ENCODE measurements around the gene LIN54.

DNA sequence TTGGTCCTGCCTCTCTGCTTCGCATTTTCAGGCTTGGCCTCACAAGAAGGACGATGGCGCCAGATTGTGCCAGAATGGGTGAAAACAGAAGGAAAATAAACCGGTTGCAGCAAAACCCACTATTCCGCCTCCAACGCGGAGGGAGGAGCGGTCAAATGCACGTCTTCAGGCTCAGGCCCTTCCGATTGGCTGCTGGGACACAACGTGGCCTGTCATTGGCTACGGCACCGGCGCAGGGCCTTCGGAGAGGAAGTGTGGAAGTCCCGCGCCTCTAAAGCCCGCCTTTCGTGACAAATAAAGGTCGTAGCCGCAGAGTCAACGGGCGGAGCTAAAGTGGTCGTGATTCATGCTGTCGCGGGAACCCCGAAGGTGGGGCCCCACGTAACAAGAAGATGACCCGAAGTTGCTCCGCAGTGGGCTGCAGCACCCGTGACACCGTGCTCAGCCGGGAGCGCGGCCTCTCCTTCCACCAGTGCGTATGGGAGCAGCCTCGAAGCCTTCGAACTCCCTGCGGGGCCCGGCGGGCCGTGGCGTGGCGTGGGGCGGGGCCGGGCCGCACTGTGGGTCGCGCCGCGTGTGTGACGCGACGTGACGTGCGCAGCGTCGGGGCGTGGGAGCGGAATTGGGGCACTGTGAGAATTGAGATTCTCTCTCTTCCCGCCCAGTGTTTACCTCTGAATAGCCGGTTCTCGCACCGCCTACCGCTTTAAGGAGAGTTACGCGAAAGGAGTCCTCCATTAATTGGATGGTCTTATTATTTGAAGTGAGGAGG, 110.0 kb downstream of the LIN54 start, which contains the start of gene THAP9:
- TF ChIP-seq, protein P1, sequence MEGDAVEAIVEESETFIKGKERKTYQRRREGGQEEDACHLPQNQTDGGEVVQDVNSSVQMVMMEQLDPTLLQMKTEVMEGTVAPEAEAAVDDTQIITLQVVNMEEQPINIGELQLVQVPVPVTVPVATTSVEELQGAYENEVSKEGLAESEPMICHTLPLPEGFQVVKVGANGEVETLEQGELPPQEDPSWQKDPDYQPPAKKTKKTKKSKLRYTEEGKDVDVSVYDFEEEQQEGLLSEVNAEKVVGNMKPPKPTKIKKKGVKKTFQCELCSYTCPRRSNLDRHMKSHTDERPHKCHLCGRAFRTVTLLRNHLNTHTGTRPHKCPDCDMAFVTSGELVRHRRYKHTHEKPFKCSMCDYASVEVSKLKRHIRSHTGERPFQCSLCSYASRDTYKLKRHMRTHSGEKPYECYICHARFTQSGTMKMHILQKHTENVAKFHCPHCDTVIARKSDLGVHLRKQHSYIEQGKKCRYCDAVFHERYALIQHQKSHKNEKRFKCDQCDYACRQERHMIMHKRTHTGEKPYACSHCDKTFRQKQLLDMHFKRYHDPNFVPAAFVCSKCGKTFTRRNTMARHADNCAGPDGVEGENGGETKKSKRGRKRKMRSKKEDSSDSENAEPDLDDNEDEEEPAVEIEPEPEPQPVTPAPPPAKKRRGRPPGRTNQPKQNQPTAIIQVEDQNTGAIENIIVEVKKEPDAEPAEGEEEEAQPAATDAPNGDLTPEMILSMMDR (conservative IDR thresholded peaks at IDR 0.05 in 1 of 2, IDR thresholded peaks at IDR 0.05 in 1 of 2; ENCODE audit: extremely low read depth in 1 of 2, insufficient read depth in 1 of 2, low read depth in 1 of 2, low read length in 2 of 2), result no peak
- TF ChIP-seq EZH2 (IDR thresholded peaks at IDR 0.05; ENCODE audit: borderline replicate concordance, low read length), result no peak
